ENCODE data around the gene TMEM131. TPM values are rescaled to one million over a fixed set of nuclear protein-coding genes. Genes with fewer than 3 reads are reported as not detected.

The TMEM131 gene
- total and polyA plus RNA-seq, 2 of the 8 experiments (the other 6 are each of a cell fraction or from before 2014, with no cell fraction given): 9.7 to 22.9 TPM

DNA sequence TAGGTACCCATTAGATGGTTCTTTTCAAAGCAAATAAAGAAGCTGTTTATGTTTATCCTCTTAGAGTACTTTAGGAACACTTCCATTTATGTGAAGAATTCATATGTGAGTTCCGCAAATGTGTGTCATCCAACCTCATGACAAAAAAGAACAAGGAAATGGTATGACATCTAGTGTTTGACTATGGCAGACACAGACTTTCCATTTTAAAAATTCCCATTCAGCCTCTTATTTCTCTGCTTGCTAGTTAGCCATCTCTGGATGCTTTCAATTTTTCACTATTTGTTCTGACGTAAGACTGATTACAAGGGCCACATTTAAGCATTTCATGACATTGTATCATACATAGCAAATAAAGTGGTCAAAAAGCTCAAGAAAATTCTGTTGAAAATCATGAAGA, 179.3 kb downstream of the TMEM131 start:
- no peak overlapping the region for H3K14ac ChIP-seq (ENCODE audit: insufficient read length)
- H2BK120ac ChIP-seq (replicated peaks; ENCODE audit: low read depth, low read length): no peak overlapping the region
- H2BK5ac ChIP-seq (ENCODE audit: low read depth, low read length): no peak overlapping the region
- H3K36me3 ChIP-seq (ENCODE audit: control insufficient read depth in 2 of 4, insufficient read depth in 4 of 4, low read length in 3 of 4): no peaks in the 10 kb centered on the region; a peak in 1 of 8 replicates
- H3K4me2 ChIP-seq (ENCODE audit: insufficient read depth in 1 of 2, low read depth in 2 of 2, low read length in 2 of 2): no peak overlapping the region
- FAIRE-seq (no peak), DNase-seq (ENCODE audit: low read depth in 1 of 2, low spot score in 2 of 2) (no peak)
- H3K18ac ChIP-seq (ENCODE audit: extremely low read depth, low read length): no peak overlapping the region
- no peak overlapping the region for H2BK20ac ChIP-seq (ENCODE audit: low read length)
- no peaks in the 10 kb centered on the region for H3K79me2 ChIP-seq (ENCODE audit: control insufficient read depth in 1 of 2, insufficient read depth in 2 of 2, low read length in 2 of 2)
- 97% methylated on average over 2 of the region's 2 CpGs; no CpG with 5 or more reads in 1 of the 2 experiments for WGBS, 2 experiments (ENCODE audit: extremely low coverage in 1 of 2, insufficient coverage in 1 of 2, insufficient read length in 1 of 2, insufficient replicate concordance in 2 of 2, low coverage in 1 of 2, low lambda C conversion rate in 2 of 2, missing lambda C conversion rate in 1 of 2)
- POLR2A ChIA-PET (ENCODE audit: partially characterized antibody): no interaction called here
- no peak overlapping the region for H4K8ac ChIP-seq (ENCODE audit: extremely low read depth, insufficient read depth, low read length)
- no peak overlapping the region for H3K4me3 ChIP-seq (ENCODE audit: extremely low read depth in 1 of 4, insufficient read depth in 2 of 4, low read depth in 3 of 4, low read length in 4 of 4)
- H2AK5ac ChIP-seq (ENCODE audit: low read depth, low read length): no peak overlapping the region
- H4K20me1 ChIP-seq (replicated peaks in 1 of 2; ENCODE audit: control insufficient read depth in 1 of 2, insufficient read depth in 2 of 2, low read length in 2 of 2): no peaks in the 10 kb centered on the region
- CTCF ChIA-PET (ENCODE audit: partially characterized antibody): interaction anchor here (2.5 kb wide), 1 partner anchor 10 kb away, joined by 11 read pairs; no protein-coding TSS in a partner anchor
- H3K9ac ChIP-seq (replicated peaks in 1 of 4; ENCODE audit: extremely low read depth in 1 of 4, low read depth in 3 of 4, low read length in 3 of 4): no peak overlapping the region
- H3K23me2 ChIP-seq (ENCODE audit: low read depth, low read length): no peaks in the 10 kb centered on the region
- H3K56ac ChIP-seq (replicated peaks; ENCODE audit: insufficient read length, low read depth, low read length): no peak overlapping the region
- TF ChIP-seq BCL11A (IDR thresholded peaks at IDR 0.05; ENCODE audit: low read depth in 2 of 2, low read length in 2 of 2): no peak
- no peak for TF ChIP-seq ZNF274 (IDR thresholded peaks at IDR 0.05; ENCODE audit: borderline replicate concordance, extremely low read depth, low read length)
- no peak for TF ChIP-seq SIN3A (conservative IDR thresholded peaks at IDR 0.05 in 1 of 2, IDR thresholded peaks at IDR 0.05 in 1 of 2; ENCODE audit: low read depth in 1 of 2, low read length in 2 of 2)
- no peak for TF ChIP-seq FOSL1 (IDR thresholded peaks at IDR 0.05; ENCODE audit: insufficient read depth, low read depth, low read length)
- no peak for TF ChIP-seq NRF1 (IDR thresholded peaks at IDR 0.05; ENCODE audit: low read depth, low read length)
- no peak for TF ChIP-seq POLR2AphosphoS5 (IDR thresholded peaks at IDR 0.05; ENCODE audit: low read depth, low read length)
- no peak for TF ChIP-seq RFX5 (IDR thresholded peaks at IDR 0.05; ENCODE audit: borderline replicate concordance, low read depth, low read length)
- TF ChIP-seq POU5F1 (IDR thresholded peaks at IDR 0.05; ENCODE audit: low read depth, low read length): no peak
- TF ChIP-seq SAP30 (IDR thresholded peaks at IDR 0.05; ENCODE audit: insufficient read depth, insufficient replicate concordance, low read length): no peak
- H4K5ac ChIP-seq (ENCODE audit: insufficient read length, low read depth, low read length): no peak overlapping the region
- no peaks in the 10 kb centered on the region for H3K27me3 ChIP-seq (replicated peaks in 1 of 4; ENCODE audit: control insufficient read depth in 3 of 4, extremely low read depth in 1 of 4, insufficient read depth in 3 of 4, low read length in 3 of 4)
- H3K9me3 ChIP-seq (ENCODE audit: insufficient read depth in 2 of 2, low read depth in 1 of 2, low read length in 1 of 2): no peaks in the 10 kb centered on the region
- H2AFZ ChIP-seq (ENCODE audit: low read length): no peak overlapping the region
- no peak overlapping the region for H3K27ac ChIP-seq (ENCODE audit: low read depth, low read length)
- no peak overlapping the region for H2BK12ac ChIP-seq (ENCODE audit: low read depth, low read length)
- H2BK15ac ChIP-seq (ENCODE audit: low read length): no peak overlapping the region
- H3K4ac ChIP-seq (replicated peaks; ENCODE audit: insufficient read length, low read depth, low read length): no peak overlapping the region
- H3K4me1 ChIP-seq (replicated peaks in 1 of 4; ENCODE audit: control insufficient read depth in 3 of 4, insufficient read depth in 4 of 4, low read length in 3 of 4): no peaks in the 10 kb centered on the region
- H3K79me1 ChIP-seq (ENCODE audit: low read depth, low read length): no peaks in the 10 kb centered on the region
- H4K91ac ChIP-seq (replicated peaks; ENCODE audit: insufficient read length, low read length): no peak overlapping the region
- no peak overlapping the region for H3K23ac ChIP-seq (ENCODE audit: insufficient read length)

All from H1 (cell line).